Fibroblast of skin of left quadriceps (primary cell): Measurements from ENCODE around the gene ST7.
"Not testable (repeated sequence)": the region's sequence is repeated elsewhere in the genome, so short reads cannot be mapped to it uniquely, and the experiment has no call there.

Experiments used
- DNase-seq, 2 experiments: peaks; one replicate each; pipeline ENCODE4 v3.0.0-alpha.2; 2013; ENCODE audit warnings: low read depth in 2 of 2

Gene ST7

GRCh38 chr7:116953372-116953905 lies at the start of gene ST7:
TSS of gene ST7 (plus strand) at chr7:116953501. CDS start at chr7:116953541, 40 bp downstream.
- DNase-seq, result peak; percentile 40 to 51

DNA sequence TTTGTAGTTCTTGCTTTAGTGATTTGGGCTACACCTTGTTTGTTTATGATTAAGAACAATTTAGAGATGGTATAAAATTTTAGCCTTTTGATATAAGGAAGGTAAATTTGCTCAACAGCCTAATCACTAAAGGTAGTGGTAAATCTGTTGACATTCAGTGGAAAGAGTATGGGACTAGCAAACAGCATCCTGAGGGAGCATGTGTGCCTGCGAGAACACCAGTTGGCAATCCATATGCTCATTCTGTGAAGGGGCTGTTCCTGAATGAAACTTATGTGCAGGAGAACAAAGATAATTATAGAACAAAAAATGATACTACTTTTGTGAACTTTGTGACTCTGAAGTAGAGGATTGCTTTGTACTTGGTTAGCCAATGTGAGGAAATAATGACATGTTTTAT lies 46.9 kb upstream of the ST7 start:
- no peak for DNase-seq

GRCh38 chr7:116910383-116910782 lies 42.9 kb upstream of the ST7 start:
- DNase-seq, result no peak

GRCh38 chr7:116911801-116912200 lies 41.5 kb upstream of the ST7 start:
- DNase-seq, result peak; percentile 56

GRCh38 chr7:116912269-116912909 lies 40.9 kb upstream of the ST7 start:
- DNase-seq, result peak in 1 of 2 experiments; percentile 7

DNA sequence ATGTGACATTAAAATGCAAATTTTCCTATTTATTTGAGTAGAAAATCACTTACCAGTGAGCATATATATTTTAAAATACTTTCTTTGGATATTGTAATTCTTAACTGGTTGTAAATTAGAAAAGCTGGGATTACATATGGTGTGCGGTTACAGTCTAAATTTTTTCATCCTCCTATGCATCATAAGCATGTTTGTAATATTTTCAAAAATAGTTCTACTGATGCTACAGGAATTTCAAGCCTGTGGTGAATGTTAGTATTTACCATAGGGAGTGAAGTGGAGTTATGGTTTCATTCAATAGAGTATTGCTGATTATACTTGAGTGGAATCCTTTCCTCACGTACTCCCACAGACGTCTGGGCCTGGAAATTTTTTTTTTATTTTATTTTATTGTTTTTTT lies 34.6 kb upstream of the ST7 start:
- peak; percentile 37 to 42 for DNase-seq

- DNase-seq, result no peak
Measured at GRCh38 chr7:116920359-116920758, 32.9 kb upstream of the ST7 start.

DNA sequence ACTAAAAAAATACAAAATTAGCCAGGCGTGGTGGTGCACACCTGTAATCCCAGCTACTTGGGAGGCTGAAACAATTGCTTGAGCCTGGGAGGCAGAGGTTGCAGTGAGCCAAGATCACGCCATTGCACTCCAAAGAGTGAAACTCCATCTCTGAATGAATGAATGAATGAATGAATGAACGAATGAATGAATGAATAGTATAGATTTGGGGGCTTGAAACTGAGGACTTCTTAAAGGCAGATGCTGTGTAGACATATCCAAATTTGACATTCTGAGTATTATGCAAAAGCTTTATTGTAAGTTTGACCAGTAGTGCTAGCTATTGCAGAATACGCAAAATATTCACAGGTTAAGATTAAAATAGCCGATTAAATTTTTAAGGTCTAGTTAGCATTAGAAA lies 30.8 kb upstream of the ST7 start:
- no peak for DNase-seq

GRCh38 chr7:116924741-116925140 lies 28.6 kb upstream of the ST7 start:
- no peak for DNase-seq

GRCh38 chr7:116929021-116929420 lies 24.3 kb upstream of the ST7 start:
- no peak for DNase-seq

DNA sequence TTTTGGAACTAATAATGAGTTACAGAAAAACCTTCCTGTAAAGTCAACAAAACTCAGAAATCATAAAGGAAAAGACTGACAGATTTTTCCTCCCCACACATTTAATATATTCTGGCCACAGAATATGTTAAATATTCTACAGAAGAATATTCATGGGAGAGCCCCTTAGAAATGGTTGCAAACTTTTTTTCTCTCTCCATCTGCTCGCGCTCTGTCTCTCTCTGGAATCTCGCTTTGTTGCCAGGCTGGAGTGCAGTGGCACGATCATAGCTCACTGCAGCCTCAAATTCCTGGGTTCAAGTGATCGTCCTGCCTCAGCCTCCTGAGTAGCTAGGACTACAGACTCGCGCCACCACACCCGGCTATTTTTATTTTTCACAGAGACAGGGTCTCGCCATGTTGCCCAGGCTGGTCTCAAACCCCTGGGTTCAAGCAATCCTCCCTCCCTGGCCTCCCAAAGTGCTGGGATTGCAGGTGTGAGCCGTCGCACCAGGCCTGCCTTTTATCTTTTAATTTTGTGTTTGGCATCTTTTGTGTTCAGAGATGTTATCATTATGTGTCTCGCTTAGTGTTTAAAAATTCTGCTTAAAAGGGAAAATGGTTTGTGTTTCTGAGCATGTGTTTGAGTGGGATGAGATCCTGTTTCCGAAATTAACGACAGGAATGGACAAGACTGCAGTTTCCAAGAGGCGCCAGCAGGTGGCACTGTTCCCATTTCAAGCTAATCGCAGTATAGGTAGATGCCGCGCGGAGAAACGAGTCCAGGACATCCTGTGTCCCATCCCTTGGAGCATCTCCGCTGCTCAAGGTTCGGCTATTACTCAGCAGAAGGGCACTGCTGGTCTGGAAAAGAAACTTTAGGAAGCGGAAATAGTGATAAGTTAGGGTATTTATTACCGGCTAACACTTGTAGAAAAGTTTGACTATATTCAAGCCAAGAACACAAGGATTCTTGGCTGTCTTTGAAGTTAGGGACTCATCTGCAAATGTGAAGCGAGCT lies 23.1 kb upstream of the ST7 start:
- DNase-seq, result peak in 1 of 2 experiments; percentile 43

DNA sequence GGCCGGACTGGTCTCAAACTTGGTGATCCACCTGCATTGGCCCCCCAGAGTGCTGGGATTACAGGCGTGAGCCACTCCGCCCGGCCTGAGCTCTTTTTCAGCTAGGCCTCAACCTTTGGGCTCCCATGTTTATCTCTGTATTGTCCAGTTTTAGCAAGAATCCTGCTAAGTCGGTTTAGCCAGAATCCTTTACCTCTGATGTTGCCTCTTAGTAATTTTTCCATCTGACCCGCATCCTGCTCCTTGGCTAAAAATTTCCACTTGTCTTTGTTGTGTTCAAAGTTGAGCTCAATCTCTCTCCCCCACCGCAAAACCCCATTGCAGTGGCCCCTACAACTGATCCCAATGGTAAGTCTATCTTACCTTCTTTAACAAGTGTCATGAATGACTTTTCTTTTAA lies 20.7 kb upstream of the ST7 start:
- DNase-seq, result no peak

DNA sequence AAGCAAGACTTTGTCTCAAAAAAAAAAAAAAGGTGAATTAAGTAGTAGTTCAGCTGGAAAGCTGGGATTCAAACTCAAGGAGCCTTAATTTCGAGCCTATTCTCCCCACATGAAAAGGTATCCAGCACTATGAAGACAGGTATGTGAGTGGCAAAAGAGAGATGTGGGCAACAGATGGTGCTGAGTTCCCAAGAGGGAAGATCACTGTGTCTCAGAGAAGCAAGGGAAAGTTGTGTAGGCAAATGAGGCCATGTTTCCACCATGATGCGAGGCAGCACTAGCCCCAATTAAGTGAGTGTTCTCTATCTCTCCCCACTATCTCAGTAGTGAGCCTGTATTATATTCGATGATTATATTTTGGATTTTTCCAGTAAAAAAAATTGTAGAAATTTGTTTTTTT lies 19.8 kb upstream of the ST7 start:
- DNase-seq, result no peak

GRCh38 chr7:116934580-116934979 lies 18.7 kb upstream of the ST7 start:
- DNase-seq, result no peak

- DNase-seq, result not testable (repeated sequence)
Measured at GRCh38 chr7:116936844-116937243, 16.5 kb upstream of the ST7 start.

DNA sequence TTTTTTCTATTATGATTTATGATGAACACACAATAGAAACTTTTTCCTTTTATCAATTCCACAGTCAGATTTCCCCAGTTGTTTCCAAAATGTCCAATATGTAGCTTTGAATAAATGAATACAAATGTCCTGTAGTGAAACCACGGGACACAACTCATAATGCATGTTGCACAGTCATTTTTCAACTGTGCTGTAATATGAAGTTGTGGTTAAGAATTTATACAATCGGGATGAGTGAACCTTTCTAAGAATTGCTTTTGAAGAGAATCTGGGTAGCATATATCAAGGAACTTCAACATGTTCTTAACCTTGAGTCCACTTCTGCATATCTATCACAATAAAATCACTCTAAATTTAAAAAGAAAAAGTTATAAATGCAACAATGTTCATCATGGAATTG lies 14.6 kb upstream of the ST7 start:
- DNase-seq, result no peak

DNA sequence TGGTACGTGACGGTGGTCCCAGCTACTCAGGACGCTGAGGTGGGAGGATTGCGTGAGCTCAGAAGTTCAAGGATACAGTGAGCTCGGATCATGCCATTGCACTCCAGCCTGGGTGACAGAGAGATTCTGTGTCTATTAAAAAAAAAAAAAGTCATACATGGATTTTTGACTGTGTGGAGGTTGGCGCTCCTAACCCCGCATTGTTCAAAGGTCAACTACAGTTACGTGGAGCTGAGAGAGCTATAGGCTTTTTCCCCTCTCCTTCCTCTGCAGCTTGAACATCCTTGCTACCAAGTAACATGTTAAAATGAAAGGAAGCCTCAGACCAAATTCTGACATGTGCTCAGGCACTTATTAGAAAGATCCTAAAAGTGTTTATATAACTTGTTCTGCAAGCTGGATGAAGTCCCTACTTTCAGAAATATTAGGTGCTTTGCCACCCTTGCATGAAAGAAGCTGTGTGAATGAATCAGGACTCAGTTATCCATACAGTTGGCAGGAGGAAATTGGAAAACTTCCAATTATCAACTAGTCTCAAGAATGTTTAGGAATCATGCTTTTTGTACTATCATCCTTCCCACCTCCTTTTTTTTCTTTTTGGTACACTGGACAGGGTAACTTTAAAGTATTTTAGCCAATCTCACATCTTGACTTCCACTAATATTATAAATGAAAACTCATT lies 12.5 kb upstream of the ST7 start:
- no peak for DNase-seq

DNA sequence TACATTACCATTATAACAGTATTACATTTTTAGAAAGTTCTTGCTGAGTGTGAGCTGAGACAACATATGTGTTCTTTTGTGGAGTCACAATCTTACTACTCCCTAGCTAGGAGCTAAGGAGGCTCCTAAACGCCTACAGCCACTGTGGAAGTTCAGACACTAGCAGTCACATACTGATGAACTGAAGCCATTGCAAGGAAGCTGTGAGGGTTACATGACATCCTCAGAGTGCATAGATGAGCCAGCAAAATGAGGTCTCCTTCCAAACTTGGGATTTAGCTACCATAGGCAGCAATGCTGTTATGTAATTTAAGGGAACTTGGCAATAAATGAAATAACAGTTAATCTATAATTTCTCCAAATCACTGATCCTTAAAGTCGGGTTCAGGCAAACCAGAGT lies 10.8 kb upstream of the ST7 start:
- DNase-seq, result no peak

DNA sequence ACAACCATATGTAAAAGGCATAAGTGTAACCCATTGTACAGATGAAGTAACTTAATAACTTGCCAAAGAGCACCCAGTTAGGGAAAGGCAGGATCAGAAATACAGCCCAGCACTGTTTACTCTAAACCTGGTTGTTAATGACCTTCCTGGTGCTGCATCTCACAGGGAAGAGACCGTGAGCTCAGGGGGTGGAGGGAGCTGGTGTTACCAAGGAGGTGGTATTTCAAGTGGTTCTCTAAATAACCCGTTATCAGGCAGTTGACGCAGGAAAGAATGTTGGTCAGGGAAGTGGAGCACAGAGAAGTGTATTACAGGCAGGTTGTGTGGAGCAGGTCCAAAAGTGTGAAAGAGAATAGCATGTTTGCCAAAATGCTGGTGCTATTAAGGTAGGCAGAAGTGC lies 4.4 kb upstream of the ST7 start:
- no peak for DNase-seq

DNA sequence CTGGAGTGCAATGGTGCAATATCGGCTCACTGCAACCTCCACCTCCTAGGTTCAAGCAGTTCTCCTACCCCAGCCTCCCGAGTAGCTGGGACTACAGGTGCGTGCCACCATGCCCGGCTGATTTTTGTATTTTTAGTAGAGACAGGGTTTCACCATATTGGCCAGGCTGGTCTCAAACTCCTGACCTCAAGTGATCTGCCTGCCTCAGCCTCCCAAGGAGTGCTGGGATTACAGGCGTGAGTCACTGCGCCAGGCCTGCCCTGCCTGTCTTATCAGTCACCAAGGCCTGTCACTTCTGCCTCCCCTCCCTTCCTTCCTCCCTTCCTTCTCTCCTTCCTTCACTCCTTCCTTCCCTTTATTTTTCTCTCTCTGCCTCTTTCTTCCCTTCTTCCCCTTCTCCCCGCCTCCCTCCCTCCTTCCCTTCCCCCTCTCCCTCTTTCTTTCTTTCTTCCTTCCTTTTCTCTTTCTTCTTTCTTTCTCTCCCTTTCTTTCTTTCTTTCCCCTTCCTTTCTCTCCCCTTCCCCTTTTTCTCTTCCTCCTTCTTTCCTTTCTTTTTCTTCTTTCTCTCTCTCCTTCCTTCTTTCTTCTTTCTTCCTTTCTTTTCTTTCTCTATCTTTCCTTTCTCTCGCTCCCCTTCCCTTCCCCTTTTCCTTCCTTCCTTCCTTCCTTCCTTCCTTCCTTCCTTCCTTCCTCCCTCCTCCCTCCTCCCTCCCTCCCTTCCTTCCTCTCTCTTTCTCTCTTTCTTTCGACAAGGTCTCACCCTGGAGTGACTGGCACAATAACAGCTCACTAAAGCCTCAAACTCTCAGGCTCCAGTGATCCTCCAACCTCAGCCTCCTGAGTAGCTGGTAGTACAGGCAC lies 3.1 kb upstream of the ST7 start:
- DNase-seq, result no peak

DNA sequence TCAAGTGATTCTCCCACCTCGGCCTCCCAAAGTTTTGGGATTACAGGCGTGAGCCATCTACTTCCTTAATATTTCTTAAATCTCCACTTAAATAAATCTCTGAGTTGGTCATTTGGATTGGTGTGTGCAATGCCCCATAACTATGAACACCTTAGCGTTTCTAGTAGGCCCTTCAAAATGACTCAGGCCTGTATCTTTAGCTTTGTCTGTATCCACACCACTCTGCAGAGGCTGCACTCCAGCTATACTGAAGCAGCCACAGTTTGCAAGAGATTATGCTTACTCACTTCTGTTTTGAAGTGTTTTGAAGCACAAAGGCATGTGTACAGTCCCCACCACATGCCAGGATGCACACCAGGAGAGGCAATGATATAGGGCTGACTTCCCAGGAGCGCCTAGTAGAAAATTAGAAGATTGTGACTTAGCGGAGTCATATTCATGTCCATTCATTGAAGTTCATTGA lies 2.4 kb upstream of the ST7 start:
- no peak for DNase-seq
